ENCODE data around the gene TMEM87A.

The TMEM87A gene

GRCh38 chr15:42273900-42274701 is 868 bp upstream of the TMEM87A start:
- Histone ChIP-seq H3K27me3 (ENCODE audit: control insufficient read depth, insufficient read depth, low read length, poor library complexity, severe bottlenecking) (no peaks in the 10 kb centered on the region), H3K4me3 (ENCODE audit: insufficient read depth, low read depth, low read length) (peak overlapping the region; percentile 65), H3K36me3 (ENCODE audit: control insufficient read depth, insufficient read depth, low read length) (no peaks in the 10 kb centered on the region), H3K27ac (ENCODE audit: insufficient read depth, low read depth, low read length, poor library complexity, severe bottlenecking) (peak overlapping the region; percentile 96), H3K4me1 (ENCODE audit: control insufficient read depth, insufficient read depth, low read length) (peaks cover 2% of the 10 kb centered on the region), H3K9me3 (ENCODE audit: control insufficient read depth, low read length) (no peaks in the 10 kb centered on the region)
- 32 to 34% methylated on average over 27 of the region's 27 CpGs for WGBS, 2 experiments

- Histone ChIP-seq H3K4me3 (ENCODE audit: insufficient read depth, low read depth, low read length) (no peak overlapping the region), H3K27me3 (ENCODE audit: control insufficient read depth, insufficient read depth, low read length, poor library complexity, severe bottlenecking) (no peaks in the 10 kb centered on the region), H3K36me3 (ENCODE audit: control insufficient read depth, insufficient read depth, low read length) (peaks cover 2% of the 10 kb centered on the region), H3K4me1 (ENCODE audit: control insufficient read depth, insufficient read depth, low read length) (peaks cover 2% of the 10 kb centered on the region), H3K9me3 (ENCODE audit: control insufficient read depth, low read length) (no peaks in the 10 kb centered on the region), H3K27ac (ENCODE audit: insufficient read depth, low read depth, low read length, poor library complexity, severe bottlenecking) (no peak overlapping the region)
- 94 to 96% methylated on average over 5 of the region's 5 CpGs for WGBS, 2 experiments
Measured at GRCh38 chr15:42270996-42271395, 2.2 kb downstream of the TMEM87A start.

- Histone ChIP-seq H3K27me3 (ENCODE audit: control insufficient read depth, insufficient read depth, low read length, poor library complexity, severe bottlenecking) (no peaks in the 10 kb centered on the region), H3K27ac (ENCODE audit: insufficient read depth, low read depth, low read length, poor library complexity, severe bottlenecking) (no peak overlapping the region), H3K4me3 (ENCODE audit: insufficient read depth, low read depth, low read length) (no peak overlapping the region), H3K36me3 (ENCODE audit: control insufficient read depth, insufficient read depth, low read length) (peaks cover 5% of the 10 kb centered on the region), H3K4me1 (ENCODE audit: control insufficient read depth, insufficient read depth, low read length) (peaks cover 2% of the 10 kb centered on the region), H3K9me3 (ENCODE audit: control insufficient read depth, low read length) (no peaks in the 10 kb centered on the region)
- WGBS, 2 experiments, result 50% methylated on average over 2 of the region's 2 CpGs
Measured at GRCh38 chr15:42270551-42270950, 2.7 kb downstream of the TMEM87A start.

GRCh38 chr15:42267286-42267685 is 5.9 kb downstream of the TMEM87A start:
- H3K4me1 ChIP-seq (ENCODE audit: control insufficient read depth, insufficient read depth, low read length), result peaks cover 2% of the 10 kb centered on the region
- no peaks in the 10 kb centered on the region for H3K9me3 ChIP-seq (ENCODE audit: control insufficient read depth, low read length)
- peaks cover 29% of the 10 kb centered on the region for H3K36me3 ChIP-seq (ENCODE audit: control insufficient read depth, insufficient read depth, low read length)
- H3K4me3 ChIP-seq (ENCODE audit: insufficient read depth, low read depth, low read length), result no peak overlapping the region
- H3K27ac ChIP-seq (ENCODE audit: insufficient read depth, low read depth, low read length, poor library complexity, severe bottlenecking), result no peak overlapping the region
- H3K27me3 ChIP-seq (ENCODE audit: control insufficient read depth, insufficient read depth, low read length, poor library complexity, severe bottlenecking), result no peaks in the 10 kb centered on the region

- 97 to 98% methylated on average over 4 to 5 of the region's 5 CpGs for WGBS, 2 experiments
- Histone ChIP-seq H3K36me3 (ENCODE audit: control insufficient read depth, insufficient read depth, low read length) (peaks cover 48% of the 10 kb centered on the region), H3K27me3 (ENCODE audit: control insufficient read depth, insufficient read depth, low read length, poor library complexity, severe bottlenecking) (no peaks in the 10 kb centered on the region)
Measured at GRCh38 chr15:42264795-42265194, 8.4 kb downstream of the TMEM87A start.

GRCh38 chr15:42253300-42253699 is 19.9 kb downstream of the TMEM87A start:
- no peak overlapping the region for H3K4me3 ChIP-seq (ENCODE audit: insufficient read depth, low read depth, low read length)
- 100% methylated on average over 2 of the region's 2 CpGs for WGBS, 2 experiments

More at GRCh38 chr15:42264795-42265194, 8.4 kb downstream of the TMEM87A start:
- no peaks in the 10 kb centered on the region for H3K9me3 ChIP-seq (ENCODE audit: control insufficient read depth, low read length)
- H3K4me1 ChIP-seq (ENCODE audit: control insufficient read depth, insufficient read depth, low read length), result no peaks in the 10 kb centered on the region
- H3K4me3 ChIP-seq (ENCODE audit: insufficient read depth, low read depth, low read length), result no peak overlapping the region
- H3K27ac ChIP-seq (ENCODE audit: insufficient read depth, low read depth, low read length, poor library complexity, severe bottlenecking), result no peak overlapping the region

GRCh38 chr15:42240823-42241222 is 32.4 kb downstream of the TMEM87A start:
- Histone ChIP-seq H3K4me1 (ENCODE audit: control insufficient read depth, insufficient read depth, low read length) (no peaks in the 10 kb centered on the region), H3K36me3 (ENCODE audit: control insufficient read depth, insufficient read depth, low read length) (peaks cover 5% of the 10 kb centered on the region), H3K27me3 (ENCODE audit: control insufficient read depth, insufficient read depth, low read length, poor library complexity, severe bottlenecking) (no peaks in the 10 kb centered on the region), H3K4me3 (ENCODE audit: insufficient read depth, low read depth, low read length) (no peak overlapping the region), H3K27ac (ENCODE audit: insufficient read depth, low read depth, low read length, poor library complexity, severe bottlenecking) (no peak overlapping the region), H3K9me3 (ENCODE audit: control insufficient read depth, low read length) (no peaks in the 10 kb centered on the region)
- no CpG with 5 or more reads among the region's 1 CpG for WGBS, 2 experiments

More at GRCh38 chr15:42253300-42253699, 19.9 kb downstream of the TMEM87A start:
- no peaks in the 10 kb centered on the region for H3K9me3 ChIP-seq (ENCODE audit: control insufficient read depth, low read length)
- H3K4me1 ChIP-seq (ENCODE audit: control insufficient read depth, insufficient read depth, low read length), result no peaks in the 10 kb centered on the region
- no peaks in the 10 kb centered on the region for H3K27me3 ChIP-seq (ENCODE audit: control insufficient read depth, insufficient read depth, low read length, poor library complexity, severe bottlenecking)
- H3K36me3 ChIP-seq (ENCODE audit: control insufficient read depth, insufficient read depth, low read length), result peaks cover 21% of the 10 kb centered on the region
- no peak overlapping the region for H3K27ac ChIP-seq (ENCODE audit: insufficient read depth, low read depth, low read length, poor library complexity, severe bottlenecking)

GRCh38 chr15:42239528-42240182 is 33.6 kb downstream of the TMEM87A start:
- Histone ChIP-seq H3K9me3 (ENCODE audit: control insufficient read depth, low read length) (no peaks in the 10 kb centered on the region), H3K27ac (ENCODE audit: insufficient read depth, low read depth, low read length, poor library complexity, severe bottlenecking) (no peak overlapping the region), H3K27me3 (ENCODE audit: control insufficient read depth, insufficient read depth, low read length, poor library complexity, severe bottlenecking) (no peaks in the 10 kb centered on the region), H3K4me1 (ENCODE audit: control insufficient read depth, insufficient read depth, low read length) (no peaks in the 10 kb centered on the region), H3K4me3 (ENCODE audit: insufficient read depth, low read depth, low read length) (no peak overlapping the region), H3K36me3 (ENCODE audit: control insufficient read depth, insufficient read depth, low read length) (peaks cover 10% of the 10 kb centered on the region)

- no peaks in the 10 kb centered on the region for H3K4me1 ChIP-seq (ENCODE audit: control insufficient read depth, insufficient read depth, low read length)
- no peaks in the 10 kb centered on the region for H3K9me3 ChIP-seq (ENCODE audit: control insufficient read depth, low read length)
- WGBS, 2 experiments, result 94 to 95% methylated on average over 2 of the region's 2 CpGs
- H3K27me3 ChIP-seq (ENCODE audit: control insufficient read depth, insufficient read depth, low read length, poor library complexity, severe bottlenecking), result no peaks in the 10 kb centered on the region
- peaks cover 14% of the 10 kb centered on the region for H3K36me3 ChIP-seq (ENCODE audit: control insufficient read depth, insufficient read depth, low read length)
- H3K27ac ChIP-seq (ENCODE audit: insufficient read depth, low read depth, low read length, poor library complexity, severe bottlenecking), result no peak overlapping the region
- no peak overlapping the region for H3K4me3 ChIP-seq (ENCODE audit: insufficient read depth, low read depth, low read length)
Measured at GRCh38 chr15:42233107-42233506, 40.1 kb downstream of the TMEM87A start.

GRCh38 chr15:42232606-42233005 is 40.6 kb downstream of the TMEM87A start:
- Histone ChIP-seq H3K4me1 (ENCODE audit: control insufficient read depth, insufficient read depth, low read length) (no peaks in the 10 kb centered on the region), H3K36me3 (ENCODE audit: control insufficient read depth, insufficient read depth, low read length) (peaks cover 18% of the 10 kb centered on the region), H3K27ac (ENCODE audit: insufficient read depth, low read depth, low read length, poor library complexity, severe bottlenecking) (no peak overlapping the region), H3K4me3 (ENCODE audit: insufficient read depth, low read depth, low read length) (no peak overlapping the region), H3K27me3 (ENCODE audit: control insufficient read depth, insufficient read depth, low read length, poor library complexity, severe bottlenecking) (no peaks in the 10 kb centered on the region), H3K9me3 (ENCODE audit: control insufficient read depth, low read length) (no peaks in the 10 kb centered on the region)
- 58 to 76% methylated on average over 5 of the region's 5 CpGs for WGBS, 2 experiments
